PC-3 (cell line): ENCODE data around the gene EGFL7.

Experiments used
- CTCF ChIP-seq: fragments of 300-600 bp; sonication (generic); conservative IDR thresholded peaks from 2 replicates; pipeline ENCODE4 v1.5.1; 2017; ENCODE audit warnings: antibody characterized with exemption, low read depth, mild to moderate bottlenecking, low read length
- EZH2 ChIP-seq: fragments of 300-600 bp; sonication (generic); IDR thresholded peaks from one replicate; pipeline ENCODE4 v1.6.1; 2017; ENCODE audit warnings: antibody characterized with exemption, mild to moderate bottlenecking, low read length; ENCODE audit not compliant: unreplicated experiment
- EZH2phosphoT487 ChIP-seq: fragments of 300-600 bp; sonication (generic); IDR thresholded peaks from 2 replicates; pipeline ENCODE4 v1.6.1; 2018; ENCODE audit warnings: mild to moderate bottlenecking, antibody characterized with exemption, low read length, borderline replicate concordance

DNA sequence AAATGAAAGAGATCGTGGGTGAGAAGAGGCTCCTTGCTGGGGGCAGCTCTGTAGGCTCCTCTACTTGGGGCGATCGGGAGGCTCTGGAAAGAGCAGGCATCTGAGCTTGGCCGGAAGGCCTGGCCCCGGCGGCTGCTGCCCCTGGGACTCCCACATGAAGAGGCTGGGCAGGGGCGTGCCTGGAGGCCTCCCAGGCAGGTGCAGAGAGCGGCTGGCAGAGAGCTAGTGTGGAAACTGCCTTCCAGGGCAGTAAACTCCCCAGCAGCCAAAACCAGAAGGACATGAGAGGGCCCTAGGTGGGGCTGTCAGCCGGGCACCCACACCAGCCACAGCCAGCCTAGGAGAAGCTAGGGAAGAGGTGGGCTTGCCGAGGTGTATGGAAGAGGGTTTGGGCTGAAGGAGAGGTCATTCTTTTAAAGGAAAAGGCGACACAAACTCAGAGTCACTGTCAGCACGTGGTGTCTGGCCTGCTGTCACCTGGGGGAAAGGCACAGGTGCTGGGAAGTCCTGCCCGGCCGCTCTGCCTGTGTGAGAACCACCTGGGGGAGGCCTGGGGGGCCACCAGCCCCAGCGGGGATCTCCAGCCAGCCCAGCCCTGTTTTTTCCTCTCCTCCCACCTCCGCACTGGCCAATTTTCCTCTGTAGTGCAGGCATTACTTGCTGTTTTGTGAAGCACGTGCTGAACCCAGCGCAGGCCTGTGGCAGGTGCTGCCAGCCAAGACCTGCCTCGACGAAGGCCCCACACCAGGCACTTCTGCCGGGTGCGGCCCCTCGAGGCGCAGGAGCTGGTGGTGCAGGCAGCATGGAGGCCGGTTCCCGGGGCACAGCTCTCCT lies 44.8 kb upstream of the EGFL7 start:
- TF ChIP-seq CTCF, result no peak
- no peak for TF ChIP-seq EZH2
- no peak for TF ChIP-seq EZH2phosphoT487
